Suprapubic skin (tissue), 4 donors: Measurements from ENCODE around the gene MALL. TPM values are rescaled to one million over a fixed set of nuclear protein-coding genes. Genes with fewer than 3 reads are reported as not detected.
"Not testable (repeated sequence)": the region's sequence is repeated elsewhere in the genome, so short reads cannot be mapped to it uniquely, and the experiment has no call there.

Experiments used
- DNase-seq, 2 donors: peaks; one replicate each; pipeline ENCODE4 v3.0.0-alpha.2; 2019; ENCODE audit warnings: low spot score in 2 of 2
- H3K27ac ChIP-seq: fragments of 200-600 bp; sonication (generic); one replicate; pipeline ENCODE4 v1.5.1; 2019
- H3K27me3 ChIP-seq: fragments of 200-600 bp; sonication (generic); one replicate; pipeline ENCODE4 v1.5.1; 2019
- H3K36me3 ChIP-seq: fragments of 200-600 bp; sonication (generic); one replicate; pipeline ENCODE4 v1.5.1; 2019
- H3K4me1 ChIP-seq: fragments of 200-600 bp; sonication (generic); one replicate; pipeline ENCODE4 v1.5.1; 2019
- H3K4me3 ChIP-seq: fragments of 200-600 bp; sonication (generic); one replicate; pipeline ENCODE4 v1.5.1; 2019; ENCODE audit warnings: mild to moderate bottlenecking
- H3K9me3 ChIP-seq: fragments of 200-600 bp; sonication (generic); one replicate; pipeline ENCODE4 v1.5.1; 2019
- CTCF ChIP-seq, 2 donors: fragments of 200-600 bp in 1 of 2; fragments of 450-650 bp in 1 of 2; sonication (generic) in 1 of 2; IDR thresholded peaks; one replicate each; pipeline ENCODE4 v1.5.1; 2016 to 2019; ENCODE audit warnings: antibody characterized with exemption in 2 of 2, mild to moderate bottlenecking in 1 of 2, moderate library complexity in 1 of 2
- EP300 ChIP-seq: sonication (generic); formaldehyde crosslinking; IDR thresholded peaks from one replicate; pipeline ENCODE4 v1.6.1; 2017; ENCODE audit warnings: antibody characterized with exemption
- POLR2A ChIP-seq, 2 donors: fragments of 450-650 bp; IDR thresholded peaks; one replicate each; pipeline ENCODE4 v1.6.1; 2017; ENCODE audit warnings: antibody characterized with exemption in 2 of 2, mild to moderate bottlenecking in 2 of 2, moderate library complexity in 2 of 2
- POLR2AphosphoS5 ChIP-seq, 3 donors: sonication (generic); formaldehyde crosslinking; IDR thresholded peaks; one replicate each; pipeline ENCODE4 v1.6.1; 2017; ENCODE audit warnings: antibody characterized with exemption in 3 of 3
- WGBS: methylation state at CpG from one replicate; pipeline ENCODE4 v1.1.5; 2018; 5-methylcytosine and 5-hydroxymethylcytosine counted together
- total RNA-seq, 4 donors: library from RNA; depleted of rRNA; stranded (reverse); fragments of >200 nt; gene quantifications; one replicate each; pipeline ENCODE4 v1.1.0, GENCODE V29; 2016

The MALL gene
- total RNA-seq, 4 donors from 2014 or later = 20.8 to 49.2 (median 41.6) TPM

- 70% methylated on average over 11 of the region's 11 CpGs for WGBS
- no peak for TF ChIP-seq POLR2A (IDR thresholded peaks at IDR 0.05)
- no peak for TF ChIP-seq CTCF (IDR thresholded peaks at IDR 0.05)
- no peak for TF ChIP-seq EP300
- no peak for TF ChIP-seq POLR2AphosphoS5 (IDR thresholded peaks at IDR 0.05)
- Histone ChIP-seq H3K27me3 (peaks cover 5% of the 10 kb centered on the region), H3K36me3 (no peaks in the 10 kb centered on the region), H3K27ac (peak overlapping the region; percentile 25), H3K4me3 (no peak overlapping the region), H3K9me3 (no peaks in the 10 kb centered on the region), H3K4me1 (peaks cover 14% of the 10 kb centered on the region)
- no peak for DNase-seq
Measured at GRCh38 chr2:110120171-110121051, 4.8 kb upstream of the MALL start.

- Histone ChIP-seq H3K4me1 (peaks cover 26% of the 10 kb centered on the region), H3K9me3 (no peaks in the 10 kb centered on the region), H3K27ac (peak overlapping the region; percentile 59), H3K27me3 (peaks cover 12% of the 10 kb centered on the region), H3K4me3 (peak overlapping the region; percentile 52), H3K36me3 (no peaks in the 10 kb centered on the region)
- WGBS = 3% methylated on average over 5 of the region's 8 CpGs
- TF ChIP-seq POLR2AphosphoS5 (IDR thresholded peaks at IDR 0.05) (no peak), CTCF (IDR thresholded peaks at IDR 0.05) (peak in 1 of 2 donors; percentile 46), EP300 (no peak), POLR2A (IDR thresholded peaks at IDR 0.05) (no peak)
- DNase-seq = no peak
Measured at GRCh38 chr2:110116033-110116710, 550 bp upstream of the MALL start.

GRCh38 chr2:110114831-110115255 is 779 bp downstream of the MALL start:
- H3K4me1 ChIP-seq = peaks cover 26% of the 10 kb centered on the region
- H3K27ac ChIP-seq = peak overlapping the region; percentile 59
- peak overlapping the region; percentile 52 for H3K4me3 ChIP-seq
- TF ChIP-seq CTCF (IDR thresholded peaks at IDR 0.05) (no peak), POLR2AphosphoS5 (IDR thresholded peaks at IDR 0.05) (no peak), POLR2A (IDR thresholded peaks at IDR 0.05) (no peak), EP300 (no peak)
- WGBS = 48% methylated on average over 14 of the region's 14 CpGs
- peaks cover 12% of the 10 kb centered on the region for H3K27me3 ChIP-seq
- no peak for DNase-seq
- no peaks in the 10 kb centered on the region for H3K36me3 ChIP-seq
- no peaks in the 10 kb centered on the region for H3K9me3 ChIP-seq

- peaks cover 12% of the 10 kb centered on the region for H3K27me3 ChIP-seq
- no peaks in the 10 kb centered on the region for H3K36me3 ChIP-seq
- WGBS = 36% methylated on average over 8 of the region's 8 CpGs
- peaks cover 26% of the 10 kb centered on the region for H3K4me1 ChIP-seq
- peak overlapping the region; percentile 52 for H3K4me3 ChIP-seq
- DNase-seq = peak; percentile 75 to 82
- peak overlapping the region; percentile 59 for H3K27ac ChIP-seq
- no peaks in the 10 kb centered on the region for H3K9me3 ChIP-seq
- no peak for TF ChIP-seq POLR2AphosphoS5 (IDR thresholded peaks at IDR 0.05)
- TF ChIP-seq CTCF (IDR thresholded peaks at IDR 0.05) = no peak
- no peak for TF ChIP-seq EP300
Measured at GRCh38 chr2:110113961-110114591, 1.5 kb downstream of the MALL start.

- not testable (repeated sequence) for H3K27ac ChIP-seq, H3K36me3 ChIP-seq, H3K4me3 ChIP-seq, H3K27me3 ChIP-seq, DNase-seq, H3K9me3 ChIP-seq
- H3K4me1 ChIP-seq = peaks cover 30% of the 10 kb centered on the region
- 94% methylated on average over 2 of the region's 2 CpGs for WGBS
Measured at GRCh38 chr2:110108291-110108690, 7.3 kb downstream of the MALL start.
